RWPE2 (cell line): ENCODE data around the gene JAM2.
A peak's percentile ranks its signal among the peaks of the same experiment; 100 is the strongest.

ENCODE experiments used
- ATAC-seq: fragments of 200-7000 bp; cut with Tn5 transposase; 3 replicates; pipeline ENCODE4 v1.9.1; 2021; ENCODE audit warnings: low read depth
- DNase-seq: peaks from one replicate; pipeline ENCODE4 v3.0.0-alpha.2; 2020; ENCODE audit warnings: low spot score
- H3K27ac ChIP-seq: fragments of 450-650 bp; 2 replicates; pipeline ENCODE4 v1.5.1; 2017; ENCODE audit warnings: mild to moderate bottlenecking; ENCODE audit not compliant: poor library complexity, severe bottlenecking
- H3K27me3 ChIP-seq: fragments of 250-450 bp; sonication (Bioruptor Pico); 2 replicates; pipeline ENCODE4 v1.5.1; 2021; ENCODE audit warnings: mild to moderate bottlenecking, moderate library complexity; ENCODE audit not compliant: insufficient read depth, poor library complexity, severe bottlenecking
- H3K36me3 ChIP-seq: fragments of 250-450 bp; sonication (Bioruptor Pico); 2 replicates; pipeline ENCODE4 v1.5.1; 2020; ENCODE audit warnings: low read depth, mild to moderate bottlenecking, moderate library complexity
- H3K4me1 ChIP-seq: fragments of 250-450 bp; sonication (Bioruptor Pico); 2 replicates; pipeline ENCODE4 v1.5.1; 2021; ENCODE audit warnings: mild to moderate bottlenecking, moderate library complexity; ENCODE audit not compliant: insufficient read depth, poor library complexity, severe bottlenecking
- H3K4me3 ChIP-seq: fragments of 250-450 bp; sonication (Bioruptor Pico); 2 replicates; pipeline ENCODE4 v1.5.1; 2021; ENCODE audit warnings: mild to moderate bottlenecking, moderate library complexity; ENCODE audit not compliant: severe bottlenecking
- H3K9me3 ChIP-seq: fragments of 250-450 bp; sonication (Bioruptor Pico); 2 replicates; pipeline ENCODE4 v1.5.1; 2021; ENCODE audit warnings: mild to moderate bottlenecking, moderate library complexity; ENCODE audit not compliant: severe bottlenecking
- CTCF ChIP-seq: fragments of 450-650 bp; IDR thresholded peaks from one replicate; pipeline ENCODE4 v1.5.1; 2017; ENCODE audit warnings: mild to moderate bottlenecking, moderate library complexity; ENCODE audit not compliant: poor library complexity, severe bottlenecking

Gene JAM2

DNA sequence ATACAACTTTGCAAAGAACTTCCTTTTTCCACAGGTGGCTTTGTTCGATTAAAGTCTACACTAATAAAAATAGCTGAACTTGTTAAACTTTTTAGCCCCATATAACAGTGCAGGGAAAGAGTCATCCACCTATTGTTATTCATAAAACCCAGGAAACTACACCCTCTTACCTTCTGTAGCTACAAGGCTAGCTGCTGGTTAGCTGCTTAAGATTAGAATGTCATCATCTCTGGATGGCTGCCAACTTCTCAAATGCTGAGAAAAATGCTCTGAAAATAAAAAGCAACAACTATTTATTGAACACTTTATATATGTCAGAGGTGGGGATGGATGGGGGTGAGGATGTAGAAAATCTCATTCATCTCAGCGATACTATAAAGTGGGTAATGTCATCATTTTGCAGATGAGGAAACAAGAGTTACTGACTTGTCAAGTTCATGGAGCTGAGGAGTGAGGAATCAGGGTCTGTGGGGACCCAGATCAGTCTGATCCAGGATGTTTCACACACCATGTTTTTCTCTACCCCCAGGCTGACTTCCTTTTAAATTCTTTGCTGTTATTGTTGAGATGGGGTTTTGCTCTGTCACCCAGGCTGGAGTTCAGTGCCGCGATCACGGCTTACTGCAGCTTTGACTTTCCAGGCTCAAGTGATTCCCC is 78.6 kb downstream of the JAM2 start:
- H3K4me3 ChIP-seq: no peak overlapping the region
- H3K27ac ChIP-seq: no peak overlapping the region
- no peaks in the 10 kb centered on the region for H3K9me3 ChIP-seq
- H3K27me3 ChIP-seq: no peaks in the 10 kb centered on the region
- no peak for DNase-seq
- ATAC-seq: peak; percentile 72; the same call in 2 of the 3 replicates
- no peak for TF ChIP-seq CTCF
- peaks cover 8% of the 10 kb centered on the region; the same call in 1 of the 2 replicates for H3K36me3 ChIP-seq
- no peaks in the 10 kb centered on the region for H3K4me1 ChIP-seq

DNA sequence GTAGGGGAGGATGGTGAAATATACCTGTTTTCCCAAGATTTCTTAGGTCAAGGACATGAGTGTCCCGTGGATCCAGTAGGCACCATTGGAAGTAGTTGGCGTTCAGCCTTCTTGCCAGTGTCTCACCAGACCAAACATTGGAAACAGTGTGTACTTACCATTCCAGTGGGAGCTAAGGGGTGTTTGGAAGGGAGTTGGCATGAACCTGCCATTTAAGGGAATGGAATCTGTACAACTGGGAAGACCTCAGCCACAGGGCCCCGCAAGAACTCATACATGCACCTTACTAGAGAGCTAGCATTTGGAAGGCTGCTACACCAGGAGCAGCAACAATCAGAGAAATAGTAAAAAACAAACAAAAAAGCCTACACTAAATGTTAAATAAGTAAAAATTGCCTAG is 82.9 kb downstream of the JAM2 start:
- H3K9me3 ChIP-seq: no peaks in the 10 kb centered on the region
- DNase-seq (no peak), ATAC-seq (no peak)
- no peak overlapping the region for H3K4me3 ChIP-seq
- no peaks in the 10 kb centered on the region for H3K4me1 ChIP-seq
- no peak for TF ChIP-seq CTCF
- H3K27me3 ChIP-seq: no peaks in the 10 kb centered on the region
- H3K27ac ChIP-seq: no peak overlapping the region
- peaks cover 41% of the 10 kb centered on the region for H3K36me3 ChIP-seq

- H3K27ac ChIP-seq: no peak overlapping the region
- no peak for DNase-seq
- H3K36me3 ChIP-seq: peaks cover 48% of the 10 kb centered on the region
- no peaks in the 10 kb centered on the region for H3K27me3 ChIP-seq
- H3K4me3 ChIP-seq: no peak overlapping the region
- H3K9me3 ChIP-seq: no peaks in the 10 kb centered on the region
- H3K4me1 ChIP-seq: no peaks in the 10 kb centered on the region
- no peak for TF ChIP-seq CTCF
- ATAC-seq: no peak
Observed at GRCh38 chr21:25722631-25723030, 83.6 kb downstream of the JAM2 start.

DNA sequence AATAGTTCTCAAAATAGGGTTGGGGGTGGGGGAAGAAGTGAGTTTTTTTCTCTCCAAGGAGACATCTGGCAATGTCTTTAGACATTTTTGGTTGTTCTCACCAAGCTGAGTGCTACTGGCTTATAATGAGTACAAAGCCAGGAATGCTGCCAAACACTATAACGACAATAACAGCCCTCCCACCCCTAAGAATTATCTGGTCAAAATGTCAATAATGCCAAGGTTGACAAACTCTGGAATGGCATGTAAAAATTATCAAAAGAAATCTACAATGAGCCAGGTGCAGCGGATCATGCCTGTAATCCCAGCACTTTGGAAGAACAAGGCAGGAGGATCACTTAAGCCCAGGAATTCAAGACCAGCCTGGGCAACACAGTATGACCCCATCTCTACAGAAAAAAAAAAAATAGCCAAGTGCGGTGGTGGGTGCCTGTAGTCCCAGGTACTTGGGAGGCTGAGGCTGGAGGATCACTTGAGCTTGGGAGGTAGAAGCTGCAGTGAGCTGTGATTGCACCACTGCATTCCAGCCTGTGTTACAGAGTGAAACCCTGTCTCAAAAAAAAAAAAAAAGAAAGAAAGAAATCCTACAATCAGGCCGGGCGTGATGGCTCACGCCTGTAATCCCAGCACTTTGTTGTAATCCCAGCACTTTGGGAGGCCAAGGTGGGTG is 93.2 kb downstream of the JAM2 start:
- no peaks in the 10 kb centered on the region for H3K4me1 ChIP-seq
- ATAC-seq: no peak
- peaks cover 42% of the 10 kb centered on the region for H3K36me3 ChIP-seq
- no peaks in the 10 kb centered on the region for H3K9me3 ChIP-seq
- H3K27ac ChIP-seq: no peak overlapping the region
- H3K27me3 ChIP-seq: no peaks in the 10 kb centered on the region
- TF ChIP-seq CTCF: no peak
- no peak for DNase-seq
- H3K4me3 ChIP-seq: no peak overlapping the region
